ENCODE measurements around the gene DNAH14.

DNA sequence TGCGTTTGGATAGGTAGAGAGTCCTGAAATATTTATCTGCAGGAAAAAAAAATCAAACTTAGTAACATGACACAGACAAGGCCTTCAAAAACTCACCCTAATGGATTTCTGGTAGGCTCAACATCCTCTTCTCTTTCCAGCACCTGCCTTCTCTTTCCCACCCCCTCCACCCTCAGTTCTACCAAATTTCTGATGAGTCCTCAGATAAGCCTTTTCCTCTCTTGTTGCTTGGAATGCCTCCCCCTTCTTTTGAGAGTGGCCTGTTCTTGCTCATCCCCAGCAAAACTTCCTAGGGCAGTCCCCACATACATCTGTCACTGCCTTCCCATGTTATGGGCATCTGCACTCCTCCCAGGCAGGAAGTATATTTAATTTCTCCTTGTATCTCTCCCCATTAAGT is 506.0 kb downstream of the DNAH14 start:
- no peak for TF ChIP-seq FOXJ3 (CRISPR knock-in tag; IDR thresholded peaks at IDR 0.05)
- no peak for TF ChIP-seq POLR2AphosphoS5 (IDR thresholded peaks at IDR 0.05; ENCODE audit: control insufficient read depth, insufficient read depth, low read depth, low read length)
- TF ChIP-seq ESRRA (IDR thresholded peaks at IDR 0.05; ENCODE audit: borderline replicate concordance, low read depth), result no peak
- no peak for TF ChIP-seq BRD4 (IDR thresholded peaks at IDR 0.05)
- TF ChIP-seq EZH2 (IDR thresholded peaks at IDR 0.05; ENCODE audit: borderline replicate concordance, low read depth, low read length), result no peak
- TF ChIP-seq CREB5 (CRISPR knock-in tag; IDR thresholded peaks at IDR 0.05), result no peak
- no peak for TF ChIP-seq GTF2B (IDR thresholded peaks at IDR 0.05; ENCODE audit: extremely low read depth, insufficient read length)

All from K562 (cell line).